ENCODE measurements around the gene PIGS.
"Not testable (repeated sequence)": the region's sequence is repeated elsewhere in the genome, so short reads cannot be mapped to it uniquely, and the experiment has no call there.

The PIGS gene

DNA sequence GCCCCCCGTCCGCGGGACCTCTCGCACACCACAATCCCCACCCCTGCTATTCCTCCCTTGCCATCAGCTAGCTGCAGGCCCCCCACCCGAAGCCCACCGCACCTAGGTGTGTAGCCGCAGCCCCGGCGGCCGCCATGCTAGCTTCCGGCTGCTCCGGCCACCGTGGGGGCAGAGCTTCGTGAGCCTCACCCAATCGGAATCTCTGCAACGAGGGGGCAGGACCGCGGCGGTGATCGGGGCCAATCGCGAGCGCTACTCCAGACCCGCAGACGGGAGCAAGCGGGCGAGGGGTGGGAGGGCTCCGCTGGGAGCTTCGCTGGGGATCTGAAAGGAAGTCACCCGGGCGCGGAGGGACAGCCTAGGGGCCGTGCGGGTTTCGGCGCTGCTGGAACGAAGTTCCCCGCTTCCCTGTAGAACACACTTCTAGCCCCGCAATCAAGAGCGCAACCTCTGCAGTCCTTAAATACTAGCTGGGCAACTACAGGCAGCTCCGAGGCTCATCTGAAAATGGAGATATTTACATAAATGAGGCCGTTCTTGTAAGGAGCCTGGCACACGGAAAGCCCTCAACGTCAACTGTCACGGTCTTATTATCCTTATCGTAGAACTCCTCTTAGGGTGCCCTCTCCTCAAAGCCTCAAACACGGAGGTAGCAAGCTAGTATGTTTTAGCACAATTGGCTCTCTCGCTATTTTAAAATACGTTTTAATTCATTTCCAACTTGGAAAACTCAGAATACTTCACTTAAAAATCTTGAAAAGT, at the start of gene PIGS:
TSS of gene PIGS (minus strand) at position 164 of the 762 bp plus-strand sequence. CDS start at position 136, 28 bp downstream.
- peak; percentile 98 for DNase-seq

DNA sequence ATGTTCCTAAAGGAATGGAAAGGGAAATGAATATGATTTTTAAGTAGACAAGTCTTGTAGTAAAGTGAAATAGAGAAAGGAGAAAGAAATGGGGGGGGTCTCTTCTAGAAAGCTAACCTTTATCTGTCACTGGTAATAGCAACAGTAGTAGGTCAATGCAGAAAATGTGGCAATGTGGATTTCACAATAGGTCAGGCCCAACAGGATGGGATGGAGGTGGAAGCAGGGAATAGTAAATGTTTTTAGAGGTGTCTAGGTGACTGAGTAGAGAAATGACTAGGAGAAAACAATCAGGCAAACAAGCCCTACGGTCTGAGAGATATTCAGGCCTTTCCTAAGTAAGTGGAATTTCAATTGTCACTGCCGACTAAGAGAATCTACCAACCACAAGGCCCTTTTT, 48.7 kb upstream of the PIGS start:
- no peak for DNase-seq

DNA sequence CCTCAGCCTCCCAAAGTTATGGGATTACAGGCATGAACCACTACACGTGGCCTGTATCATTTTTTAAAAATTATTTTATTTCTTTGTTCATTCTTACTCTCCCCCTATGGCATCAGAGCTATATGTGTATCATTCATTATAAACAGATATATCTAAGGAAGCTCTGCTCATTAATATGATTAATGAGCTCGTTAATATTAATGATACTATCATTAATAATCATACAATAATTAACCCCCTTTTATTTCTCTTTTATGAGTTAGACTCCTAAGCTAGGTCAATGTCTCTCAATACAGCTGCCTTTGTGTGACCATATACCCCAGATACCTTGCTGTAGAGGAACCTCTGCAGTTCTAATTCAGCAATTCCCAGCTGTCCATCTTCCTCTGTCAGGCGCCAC, 47.1 kb upstream of the PIGS start:
- DNase-seq = no peak

DNA sequence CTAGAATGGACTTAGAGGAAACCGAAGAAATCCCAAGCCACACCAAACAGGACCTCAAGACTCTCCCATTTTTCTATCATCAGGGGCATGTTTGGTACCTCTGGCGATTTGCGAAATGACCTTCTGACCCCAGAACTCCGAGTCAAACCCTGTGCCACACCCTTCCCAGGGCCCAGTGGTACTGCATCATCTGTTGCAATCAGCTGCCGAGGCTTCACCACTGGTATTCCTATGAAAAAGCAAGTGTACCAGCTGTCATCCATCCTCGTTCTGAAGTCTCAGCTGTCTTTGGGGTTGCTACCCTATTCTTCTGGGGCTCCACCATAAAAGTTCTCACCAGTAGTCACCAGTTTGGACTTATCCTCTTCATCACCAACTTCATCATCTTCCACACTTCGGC, 45.0 kb upstream of the PIGS start:
- no peak for DNase-seq

DNA sequence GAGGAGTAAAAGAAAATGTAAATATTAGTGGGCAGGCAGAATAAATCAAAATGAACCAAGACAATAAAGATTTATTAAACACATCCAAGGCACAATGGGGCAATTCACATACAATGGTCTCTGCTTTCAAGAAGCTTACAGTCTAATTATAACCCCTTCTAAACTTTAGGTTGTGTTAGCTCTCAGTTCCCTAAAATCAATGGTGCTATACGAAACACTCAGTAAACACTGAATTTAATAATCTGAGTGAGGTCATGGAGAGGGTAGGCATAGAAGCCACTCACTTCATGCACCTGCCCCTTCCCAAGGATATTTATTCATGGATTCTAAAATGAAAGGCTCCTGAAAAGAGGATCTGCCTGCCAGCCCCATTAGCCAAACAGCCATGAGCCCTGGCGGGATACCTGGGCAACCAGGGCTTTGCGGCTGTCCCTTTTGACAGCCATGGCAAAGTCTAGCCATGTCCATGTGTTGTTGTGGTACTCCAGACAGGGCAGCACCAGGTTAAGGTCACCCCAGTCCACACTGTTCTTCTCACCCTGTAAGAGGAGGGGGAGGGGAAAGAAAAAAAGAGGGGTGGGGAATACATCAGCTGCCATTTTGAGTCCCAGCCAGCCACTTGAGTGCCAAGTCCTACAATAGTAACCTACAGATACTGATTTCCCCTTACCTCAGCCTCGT, 44.1 kb upstream of the PIGS start:
- no peak for DNase-seq

DNA sequence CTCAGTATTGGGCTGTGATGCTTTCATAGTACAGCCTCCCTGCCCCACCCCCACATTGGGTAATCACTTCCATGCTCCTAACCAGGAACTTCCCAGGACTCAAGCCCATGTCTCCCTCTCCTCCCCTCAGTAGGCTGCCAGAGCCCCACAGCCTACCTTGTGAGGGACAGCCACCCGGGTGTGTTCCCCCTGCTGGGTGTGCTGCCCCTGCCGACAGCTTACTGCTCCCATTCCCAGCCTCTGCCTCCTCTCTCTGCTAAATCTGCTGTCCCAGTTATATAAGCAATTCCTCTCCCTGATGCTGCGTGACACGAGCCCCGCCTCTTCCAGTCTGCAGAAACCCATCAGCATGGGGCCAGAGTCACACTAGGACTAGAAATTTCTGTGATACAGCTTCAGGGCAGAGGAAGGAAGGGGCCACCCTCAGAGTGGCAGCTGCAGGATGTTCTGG, 42.6 kb upstream of the PIGS start, which contains the start of gene RSKR:
TSS of gene RSKR (minus strand) at position 255 of the 451 bp plus-strand sequence. CDS start at position 231, 24 bp downstream.
- peak; percentile 43 for DNase-seq

DNA sequence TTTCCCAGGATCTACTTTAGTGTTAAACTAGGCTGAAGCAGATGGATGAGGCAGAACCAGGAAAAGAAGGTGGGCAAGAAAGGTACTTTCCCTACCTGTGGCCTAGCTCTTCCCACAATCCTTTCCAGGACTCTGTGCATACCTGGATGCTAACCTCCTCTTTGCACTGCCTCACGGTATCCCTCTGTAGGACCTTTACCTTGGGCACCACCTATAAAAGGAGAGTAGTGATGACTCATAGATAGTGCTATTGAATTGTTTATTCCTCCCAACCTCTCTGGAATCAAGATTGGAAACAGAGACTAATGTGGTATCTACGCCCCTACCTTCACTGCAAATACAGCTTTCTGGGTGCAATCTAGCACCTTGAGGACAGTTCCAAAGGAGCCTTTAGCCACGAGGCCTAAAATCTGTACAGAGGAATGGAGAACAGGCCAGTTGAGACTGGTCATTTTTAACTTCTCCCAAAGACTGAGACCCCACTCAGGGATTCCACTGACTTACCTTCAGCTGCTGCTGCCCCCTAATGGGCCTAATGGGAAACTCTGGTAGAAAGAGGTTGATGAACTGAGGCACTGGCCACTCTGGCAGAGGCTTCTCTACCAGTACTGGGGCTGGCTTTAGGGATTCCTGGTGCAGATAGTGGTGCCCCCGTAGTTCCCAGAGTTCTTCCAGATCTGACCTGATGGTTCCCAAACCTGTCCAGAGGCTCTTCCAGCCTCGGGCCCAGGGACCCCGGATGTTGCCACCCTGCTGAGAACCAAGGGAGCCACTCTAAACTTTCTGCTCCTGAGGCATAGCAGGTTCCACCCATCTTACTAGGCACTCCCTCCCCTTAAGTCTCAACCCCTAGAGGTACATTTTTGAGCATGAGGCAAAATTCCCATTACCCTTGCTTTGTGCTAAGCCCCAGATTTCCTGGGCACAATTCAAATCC, 41.9 kb upstream of the PIGS start:
- DNase-seq = peak; percentile 68

DNA sequence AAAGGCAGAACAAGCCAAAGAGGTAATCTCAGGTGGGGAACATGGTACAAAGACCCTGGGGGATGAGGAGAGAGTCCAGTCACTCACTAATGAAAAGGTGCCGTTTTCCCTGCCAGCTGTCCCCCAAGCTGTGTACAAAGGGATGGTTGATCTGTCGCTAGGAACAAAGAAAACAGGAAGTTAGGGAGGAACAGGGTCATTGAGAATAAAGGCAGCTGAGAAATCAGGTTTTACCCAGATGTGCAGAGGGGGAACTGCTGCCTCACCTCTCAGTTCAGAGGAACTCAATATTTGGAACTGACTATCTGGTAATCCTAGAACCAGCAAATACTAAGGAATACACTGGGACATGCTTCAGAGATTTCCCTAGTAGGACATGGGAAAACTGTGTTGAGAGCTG, 41.2 kb upstream of the PIGS start:
- DNase-seq = peak; percentile 13

DNA sequence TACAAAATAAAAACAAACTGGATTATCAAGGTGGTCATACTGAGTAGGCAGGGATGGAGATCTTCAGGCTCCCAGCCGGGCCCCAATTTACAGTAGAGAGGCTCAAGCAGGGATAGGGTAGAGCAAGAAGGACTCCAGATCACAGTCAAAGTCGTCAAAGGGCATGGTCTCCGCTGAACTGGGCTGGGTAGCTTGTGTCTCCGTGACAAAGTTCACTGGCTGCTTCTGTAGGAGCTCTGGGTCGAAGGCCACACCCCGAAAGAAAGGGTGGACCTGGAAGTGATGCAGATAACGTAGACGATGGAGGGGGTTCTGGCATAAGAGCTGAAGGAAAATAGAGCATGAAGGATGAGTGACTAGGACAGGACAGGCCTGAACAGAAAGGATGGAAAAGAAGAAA, 39.1 kb upstream of the PIGS start:
- DNase-seq = no peak

DNA sequence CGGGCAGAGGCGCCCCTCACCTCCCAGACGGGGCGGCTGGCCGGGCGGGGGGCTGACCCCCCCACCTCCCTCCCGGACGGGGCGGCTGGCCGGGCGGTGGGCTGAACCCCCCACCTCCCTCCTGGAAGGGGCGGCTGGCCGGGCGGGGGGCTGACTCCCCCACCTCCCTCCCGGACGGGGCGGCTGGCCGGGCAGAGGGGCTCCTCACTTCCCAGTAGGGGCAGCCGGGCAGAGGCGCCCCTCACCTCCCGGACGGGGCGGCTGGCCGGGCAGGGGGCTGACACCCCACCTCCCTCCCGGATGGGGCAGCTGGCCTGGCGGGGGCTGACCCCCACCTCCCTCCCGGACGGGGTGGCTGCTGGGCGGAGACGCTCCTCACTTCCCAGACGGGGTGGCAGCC, 32.7 kb upstream of the PIGS start:
- DNase-seq = not testable (repeated sequence)

DNA sequence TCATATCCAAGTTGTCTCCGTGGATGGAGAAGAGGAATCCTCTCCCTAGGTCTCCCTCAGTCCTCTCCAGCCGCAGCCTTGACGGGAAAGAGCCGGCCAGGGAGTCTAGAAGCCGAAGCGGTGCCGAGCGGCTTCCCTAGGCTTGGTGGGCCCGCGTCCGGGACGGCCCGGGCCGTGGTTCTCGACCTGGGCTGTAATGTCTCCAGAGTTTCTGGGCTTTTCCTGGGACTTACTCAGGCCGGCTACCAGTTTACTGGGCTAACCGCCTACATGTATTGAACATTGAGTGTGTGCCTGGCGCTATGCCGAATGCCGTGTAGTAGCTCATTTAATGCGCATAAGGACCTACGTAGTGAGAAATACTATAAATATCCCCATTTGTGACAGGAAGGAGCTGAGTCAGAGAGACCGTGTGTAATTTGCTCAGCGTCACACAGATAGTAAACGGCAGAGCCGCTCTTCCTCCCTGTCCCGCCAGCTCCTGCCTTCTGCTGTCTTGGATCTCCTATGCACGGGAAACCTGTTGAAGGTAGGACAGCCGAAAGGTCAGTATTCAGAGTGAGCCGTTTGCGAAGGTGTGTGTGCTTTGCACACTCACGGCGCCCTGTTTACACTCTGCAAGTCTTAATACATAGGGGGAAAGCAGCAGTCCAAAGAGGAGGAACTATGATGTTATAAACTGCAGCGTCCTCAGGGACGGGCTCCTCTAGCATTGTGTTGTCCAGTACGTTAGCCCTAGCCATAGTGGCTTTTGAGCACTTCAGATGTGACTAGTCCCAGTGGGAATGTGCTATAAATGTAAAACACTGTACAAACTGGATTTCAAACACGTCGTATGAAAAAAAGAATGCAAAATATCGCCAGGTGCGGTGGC, 28.2 kb upstream of the PIGS start:
- DNase-seq = peak; percentile 85

DNA sequence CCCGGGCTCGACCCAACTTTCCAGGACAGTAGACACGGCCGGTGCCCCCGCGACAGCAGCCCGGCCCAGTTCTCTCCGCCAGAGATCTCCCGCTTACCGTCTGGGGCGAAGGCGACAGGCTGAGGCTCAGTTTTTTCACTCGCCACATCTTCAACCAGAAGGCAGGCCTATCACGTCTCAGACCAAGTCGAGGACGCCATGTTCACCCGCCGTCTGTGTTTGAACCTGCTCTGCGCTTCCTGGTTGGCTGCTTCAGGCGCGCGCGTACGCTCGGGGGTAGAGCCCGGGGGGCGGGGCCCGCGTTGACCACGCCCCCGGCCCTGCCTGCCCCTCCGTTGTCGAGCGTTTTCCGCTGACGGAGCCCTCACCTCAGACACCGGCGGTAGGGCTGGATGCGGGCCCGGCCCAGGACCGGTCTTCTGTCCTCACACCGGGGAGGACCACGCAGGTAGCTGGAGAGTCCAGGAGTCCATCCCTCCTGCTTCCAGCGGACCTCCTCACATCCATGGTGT, 27.5 kb upstream of the PIGS start, which contains the start of gene SPAG5:
TSS of gene SPAG5 (minus strand) at position 227 of the 512 bp plus-strand sequence. CDS start at position 148, 79 bp downstream.
- DNase-seq = peak; percentile 97

DNA sequence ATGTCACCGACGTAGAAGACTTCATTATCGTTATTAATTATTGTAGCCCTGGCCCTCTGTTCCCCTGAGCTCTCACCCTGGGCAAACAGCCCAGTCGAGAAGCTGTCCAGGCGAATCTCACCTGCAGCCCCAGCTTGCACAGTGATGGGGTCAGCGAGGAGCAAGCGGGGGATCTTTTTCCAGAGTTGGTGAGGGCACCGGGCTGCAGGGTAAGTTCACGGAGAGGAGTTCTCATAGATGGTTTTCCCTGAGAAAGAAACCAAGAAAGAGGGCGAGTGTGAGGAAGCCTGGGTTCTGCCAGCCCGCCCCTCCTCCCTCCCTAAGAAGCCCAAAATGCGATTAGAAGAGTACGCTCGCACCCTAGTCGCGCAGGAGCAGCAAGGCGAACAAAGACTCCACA, 27.1 kb upstream of the PIGS start:
- DNase-seq = no peak

DNA sequence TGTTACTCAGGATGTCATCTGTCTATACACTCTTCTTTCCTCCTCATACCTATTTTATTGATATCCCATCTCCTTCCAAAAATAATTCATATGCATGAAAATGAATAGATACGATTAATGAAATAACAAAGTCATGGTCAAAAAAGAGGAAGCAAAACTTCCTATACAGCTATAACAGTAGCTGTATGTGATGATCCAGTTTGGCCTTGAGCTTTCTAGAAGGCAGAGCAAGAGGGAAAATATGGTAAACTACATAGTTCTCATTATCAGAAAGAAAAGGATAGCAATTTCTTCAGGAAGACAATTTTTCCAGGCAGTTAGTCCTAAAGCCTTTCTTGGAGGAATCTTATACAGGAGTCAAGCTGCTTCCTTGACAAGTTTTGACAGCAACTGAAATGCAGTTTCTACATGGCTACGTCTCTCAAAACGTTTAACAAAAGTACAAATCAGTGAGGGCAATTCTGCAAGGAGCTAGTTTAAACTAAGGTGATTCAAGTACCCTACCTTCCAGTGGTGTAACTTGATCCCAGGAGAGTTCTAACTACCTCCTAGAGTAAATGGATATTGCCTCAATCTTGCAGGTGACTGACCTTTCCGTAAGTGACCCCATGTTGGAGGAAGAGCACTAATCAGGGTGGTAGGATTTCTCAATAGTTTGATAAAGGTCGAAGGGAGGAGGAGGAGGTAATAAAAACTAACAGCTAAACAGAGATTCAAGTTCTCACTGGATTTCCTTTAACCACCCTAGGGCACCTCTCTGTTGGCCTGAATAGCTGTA, 26.5 kb upstream of the PIGS start:
- peak; percentile 42 for DNase-seq

DNA sequence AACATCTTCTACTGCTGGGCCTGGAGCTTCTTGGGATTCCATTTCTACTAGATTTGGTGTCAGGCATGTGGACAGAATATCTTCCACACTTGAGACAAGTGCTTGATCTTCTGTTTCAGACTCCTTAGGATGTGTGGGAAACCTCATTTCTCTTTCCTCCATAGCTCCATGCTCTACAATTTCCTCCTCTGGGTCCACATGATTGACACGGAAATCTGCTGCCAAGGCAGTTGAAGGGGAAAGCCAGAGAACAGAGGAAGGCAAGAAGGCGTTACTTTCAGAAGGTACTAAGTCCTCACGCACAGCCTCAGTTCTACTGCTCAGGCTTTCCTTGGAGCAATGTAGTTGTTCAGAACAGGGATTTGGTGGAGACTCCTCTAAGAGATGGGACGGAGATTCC, 20.9 kb upstream of the PIGS start:
- no peak for DNase-seq

DNA sequence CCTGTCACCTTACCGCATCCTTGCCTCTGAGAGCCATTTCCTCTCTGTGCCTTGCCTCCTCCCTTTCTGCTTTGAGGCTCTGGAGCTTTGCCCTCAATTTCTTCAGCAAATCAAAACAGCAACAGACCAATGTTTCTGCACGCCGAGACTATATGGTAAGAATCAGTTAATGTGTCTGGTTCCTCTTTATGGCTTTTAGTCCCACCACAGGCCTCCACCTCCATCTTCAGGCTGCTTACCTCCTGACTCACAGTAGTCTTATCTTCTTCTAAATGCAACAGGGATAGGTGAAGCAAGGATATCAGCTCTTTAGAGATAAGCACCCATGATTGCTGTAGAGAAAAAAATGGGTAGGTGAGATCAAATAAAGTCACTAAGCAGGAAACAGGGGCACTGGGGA, 14.5 kb upstream of the PIGS start:
- no peak for DNase-seq

DNA sequence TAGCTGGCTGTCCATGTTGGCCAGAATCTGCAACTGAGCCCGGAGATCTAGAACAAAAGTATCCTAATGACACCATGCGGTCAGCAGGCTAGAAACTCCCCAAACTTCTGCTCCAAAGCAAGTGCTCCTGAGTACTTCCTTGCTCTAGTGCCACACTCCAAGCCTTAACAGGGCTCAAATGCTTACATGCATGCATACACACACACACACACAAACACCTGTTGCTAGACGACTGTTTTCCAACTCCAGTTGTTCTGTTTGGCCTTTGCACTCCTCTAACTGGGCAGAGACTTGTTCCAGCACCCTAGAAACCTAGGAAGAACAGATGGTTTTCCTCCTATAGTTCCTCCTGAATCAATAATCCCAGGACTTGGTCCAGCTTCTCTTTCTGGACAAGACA, 13.1 kb upstream of the PIGS start:
- no peak for DNase-seq

DNA sequence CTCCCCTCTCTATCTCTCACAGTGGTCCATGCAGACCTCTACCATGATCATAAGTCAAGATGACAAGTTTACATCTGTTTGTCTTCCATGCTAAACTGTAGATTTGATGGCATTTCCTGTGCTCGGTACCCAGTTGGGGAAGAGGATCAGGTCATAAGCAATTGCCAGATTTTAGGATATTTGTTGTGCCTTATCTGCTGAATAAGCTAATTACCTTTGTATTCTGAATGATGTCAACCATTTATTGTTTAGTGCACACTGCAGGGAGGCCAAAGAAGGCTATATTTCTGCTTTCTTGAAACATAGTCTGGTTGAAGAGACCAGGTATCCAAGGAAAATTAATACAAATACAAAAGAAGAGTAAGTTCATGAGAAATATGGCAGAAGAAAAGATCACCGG, 11.2 kb upstream of the PIGS start:
- no peak for DNase-seq

DNA sequence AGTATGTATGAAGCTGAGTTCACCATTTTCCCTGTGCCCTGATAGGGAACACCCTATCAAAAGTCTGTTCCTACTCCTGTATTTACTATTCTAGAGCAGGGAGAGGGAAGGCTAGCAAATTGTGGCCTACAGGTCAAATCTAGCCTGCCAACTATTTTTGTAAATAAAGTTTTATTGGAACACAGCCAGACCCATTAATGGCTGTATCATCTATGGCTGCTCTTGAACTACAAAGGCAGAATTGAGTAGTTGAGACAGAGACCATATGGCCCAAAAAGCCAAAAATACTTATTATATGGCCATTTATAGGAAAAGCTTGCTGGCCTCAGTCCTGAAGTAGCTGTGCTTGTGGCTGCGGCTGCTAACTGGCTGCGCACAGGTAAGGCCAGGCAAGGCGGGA, 9.6 kb upstream of the PIGS start:
- no peak for DNase-seq

DNA sequence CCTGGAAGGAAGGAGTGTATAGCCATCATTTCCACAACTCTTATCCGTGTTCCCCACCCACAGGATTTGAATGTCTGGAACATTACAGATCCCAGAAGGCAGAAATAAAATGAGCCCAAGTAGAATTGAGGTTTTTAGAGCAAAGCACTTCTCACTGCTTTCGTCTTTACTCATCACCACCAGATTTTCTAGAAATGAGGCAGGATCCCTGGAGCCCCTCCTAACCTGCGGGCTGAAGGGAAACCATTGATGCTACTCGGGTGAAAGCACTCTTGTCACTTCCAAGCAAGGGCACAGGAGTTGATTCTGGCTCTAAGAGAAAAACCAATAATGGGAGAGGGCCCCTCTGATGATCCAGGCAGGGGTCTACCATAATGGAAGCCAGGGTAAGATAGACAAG, 8.2 kb upstream of the PIGS start:
- no peak for DNase-seq

All from hematopoietic multipotent progenitor cell treated with erythropoietin and hydrocortisone succinate and interleukin-3 and kit ligand, for 4 days (in vitro differentiated cells).